ENCODE measurements around the gene THAP10.

DNA sequence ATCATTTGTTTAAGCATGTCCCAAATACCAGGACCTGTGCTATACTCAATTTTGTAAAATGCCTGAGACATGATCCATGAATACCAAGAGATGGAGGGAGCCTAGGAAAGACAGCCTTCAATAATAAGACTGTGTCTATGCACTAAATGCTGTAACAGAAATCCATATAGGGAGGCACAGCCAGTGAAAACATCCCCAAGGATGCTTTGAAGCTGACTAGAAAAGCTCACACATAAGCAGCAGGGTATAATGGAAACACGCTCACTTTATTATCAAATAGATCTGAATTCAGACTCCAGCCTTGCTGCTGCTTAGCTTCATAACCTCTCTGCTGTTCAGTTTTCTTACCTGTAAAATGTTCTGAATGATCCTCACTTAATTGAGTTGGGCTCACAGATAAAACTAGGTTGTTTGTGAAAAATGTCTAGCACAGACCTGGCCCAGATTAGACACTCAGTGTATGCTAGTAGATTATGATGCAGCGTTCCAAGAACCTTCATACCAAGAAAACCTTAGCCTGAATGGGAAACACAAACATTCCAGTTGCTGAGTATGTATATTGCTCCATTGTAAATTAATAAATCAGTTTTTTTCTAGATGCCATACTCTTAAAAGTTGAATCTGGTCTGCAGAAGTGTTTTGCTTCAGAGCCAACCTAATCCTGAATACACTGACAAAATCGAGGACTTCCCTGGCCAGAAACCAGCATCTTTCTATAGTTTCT lies 34.5 kb downstream of the THAP10 start:
- TF ChIP-seq, protein P1, sequence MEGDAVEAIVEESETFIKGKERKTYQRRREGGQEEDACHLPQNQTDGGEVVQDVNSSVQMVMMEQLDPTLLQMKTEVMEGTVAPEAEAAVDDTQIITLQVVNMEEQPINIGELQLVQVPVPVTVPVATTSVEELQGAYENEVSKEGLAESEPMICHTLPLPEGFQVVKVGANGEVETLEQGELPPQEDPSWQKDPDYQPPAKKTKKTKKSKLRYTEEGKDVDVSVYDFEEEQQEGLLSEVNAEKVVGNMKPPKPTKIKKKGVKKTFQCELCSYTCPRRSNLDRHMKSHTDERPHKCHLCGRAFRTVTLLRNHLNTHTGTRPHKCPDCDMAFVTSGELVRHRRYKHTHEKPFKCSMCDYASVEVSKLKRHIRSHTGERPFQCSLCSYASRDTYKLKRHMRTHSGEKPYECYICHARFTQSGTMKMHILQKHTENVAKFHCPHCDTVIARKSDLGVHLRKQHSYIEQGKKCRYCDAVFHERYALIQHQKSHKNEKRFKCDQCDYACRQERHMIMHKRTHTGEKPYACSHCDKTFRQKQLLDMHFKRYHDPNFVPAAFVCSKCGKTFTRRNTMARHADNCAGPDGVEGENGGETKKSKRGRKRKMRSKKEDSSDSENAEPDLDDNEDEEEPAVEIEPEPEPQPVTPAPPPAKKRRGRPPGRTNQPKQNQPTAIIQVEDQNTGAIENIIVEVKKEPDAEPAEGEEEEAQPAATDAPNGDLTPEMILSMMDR (IDR thresholded peaks at IDR 0.05 in 4 of 5, conservative IDR thresholded peaks at IDR 0.05 in 1 of 5): no peak
- TF ChIP-seq POLR2A (IDR thresholded peaks at IDR 0.05): no peak
